GM12878 (cell line): Measurements from ENCODE around the gene SNCG. TPM values are rescaled to one million over a fixed set of nuclear protein-coding genes. Genes with fewer than 3 reads are reported as not detected.

Experiments used
- CHD2 ChIP-seq: IDR thresholded peaks from 2 replicates; pipeline ENCODE4 v1.6.1; 2011; ENCODE audit warnings: low read depth, low read length, improper control_type of control experiment, borderline replicate concordance
- CREB1 ChIP-seq: IDR thresholded peaks from 2 replicates; pipeline ENCODE4 v1.6.1; 2012; ENCODE audit warnings: low read depth, mild to moderate bottlenecking, inconsistent platforms
- E4F1 ChIP-seq: fragments of 450-650 bp; IDR thresholded peaks from 2 replicates; pipeline ENCODE4 v1.6.1; 2018; ENCODE audit warnings: borderline replicate concordance, mild to moderate bottlenecking; ENCODE audit not compliant: partially characterized antibody
- EGR1 ChIP-seq, 2 experiments: IDR thresholded peaks; 1 replicate in 1 of 2; 2 replicates in 1 of 2; pipeline ENCODE4 v1.6.1; 2011 to 2012; ENCODE audit warnings: low read depth in 2 of 2, low read length in 2 of 2, borderline replicate concordance in 1 of 2, mild to moderate bottlenecking in 1 of 2, moderate library complexity in 1 of 2
- JUND ChIP-seq: IDR thresholded peaks from 2 replicates; pipeline ENCODE4 v1.6.1; 2012; ENCODE audit warnings: low read depth, mild to moderate bottlenecking, low read length, improper control_type of control experiment, moderate library complexity
- PML ChIP-seq: IDR thresholded peaks from 2 replicates; pipeline ENCODE4 v1.6.1; 2012; ENCODE audit warnings: low read length, inconsistent platforms
- RUNX3 ChIP-seq: IDR thresholded peaks from 2 replicates; pipeline ENCODE4 v1.6.1; 2012; ENCODE audit warnings: low read length, inconsistent platforms
- ZBTB33 ChIP-seq: fragments of 450-650 bp; IDR thresholded peaks from 2 replicates; pipeline ENCODE4 v1.6.1; 2017; ENCODE audit warnings: mild to moderate bottlenecking
- polyA plus RNA-seq, 11 experiments: library from polyadenylated mRNA; depleted of rRNA in 4 of 11; unstranded in 6 of 11; stranded (reverse) in 5 of 11; fragments of >200 nt; fragmentation: Nextera tagmentation in 4 of 11; fragmentation: Illumina TruSeq in 1 of 11; extraction: Ambion mirVana in 4 of 11; extraction: Trizol in 1 of 11; gene quantifications; 1 replicate in 1 of 11; 2 replicates in 10 of 11; pipeline versions ENCODE4 v1.2.1 to v1.2.3, GENCODE V29; 2011 to 2016; ENCODE audit warnings: inconsistent platforms in 2 of 11, missing spikeins in 2 of 11, low read depth in 1 of 11
- total RNA-seq, 4 experiments: library from RNA; depleted of rRNA in 3 of 4; stranded (reverse); fragments of >200 nt in 3 of 4; fragmentation: Illumina TruSeq in 1 of 4; extraction: Trizol in 1 of 4; gene quantifications; 2 replicates each; pipeline versions ENCODE4 v1.2.1 to v1.2.3, GENCODE V29; 2013 to 2021

The SNCG gene
- total and polyA plus RNA-seq, 10 of the 15 experiments (the other 5 are each of a cell fraction or from before 2014, with no cell fraction given) = 0.22 to 1.3 (median 0.42) TPM; not detected in 6

DNA sequence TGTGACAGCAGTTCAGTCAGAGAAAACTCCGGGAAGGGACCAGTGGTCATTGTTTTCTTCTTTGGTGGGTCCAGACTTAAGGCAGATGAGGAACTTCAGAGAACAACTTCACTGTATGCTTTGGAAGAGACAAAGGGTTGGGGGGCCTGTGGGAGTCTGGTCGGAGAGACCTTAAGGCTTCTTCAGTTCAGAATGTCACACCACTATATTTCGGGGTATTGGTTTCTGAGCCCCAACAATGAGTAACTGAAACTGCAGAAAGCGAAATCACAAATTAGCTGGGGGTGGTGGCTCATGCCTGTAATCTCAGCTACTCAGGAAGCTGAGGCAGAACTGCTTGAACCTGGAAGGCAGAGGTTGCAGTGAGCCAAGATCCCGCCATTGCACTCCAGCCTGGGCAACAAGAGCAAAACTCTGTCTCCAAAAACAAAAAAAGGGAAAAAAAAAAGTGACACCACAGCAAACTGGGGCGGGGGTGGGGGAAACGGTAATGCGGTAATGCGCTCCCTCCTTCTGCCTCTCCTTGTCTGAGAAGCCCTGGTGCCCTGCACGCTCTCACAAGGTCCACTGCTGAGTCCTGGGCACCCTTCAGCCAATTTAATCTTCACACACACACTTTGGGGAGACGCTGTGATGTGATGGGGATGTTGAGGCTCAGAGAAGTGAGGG is 7.7 kb downstream of the SNCG start (continued):
- TF ChIP-seq PML (0 out of 2 replicates have a peak, but pooled peaks have one; percentile 5), RUNX3 (no peak), ZBTB33 (0 out of 2 replicates have a peak, but pooled peaks have one; percentile 52), CREB1 (no peak), CHD2 (no peak), EGR1 (IDR thresholded peaks at IDR 0.05; ENCODE audit: borderline replicate concordance in 1 of 2, low read depth in 2 of 2, low read length in 2 of 2) (peak in 1 of 2 experiments; percentile 6; a peak in 1 of 3 replicates), JUND (no peak), E4F1 (no peak)
- TF ChIP-seq, all 136 proteins: peak for 15
